Thyroid gland (tissue), 4 donors: ENCODE data around the gene ACADM.

Experiments
- CTCF ChIP-seq, 6 experiments: fragments of 200-600 bp in 3 of 6; fragments of 450-650 bp in 3 of 6; sonication (generic) in 3 of 6; IDR thresholded peaks; one replicate each; pipeline ENCODE4 v1.5.1; 2016 to 2019; ENCODE audit warnings: antibody characterized with exemption in 6 of 6, mild to moderate bottlenecking in 2 of 6, inconsistent platforms in 1 of 6, moderate library complexity in 1 of 6
- POLR2A ChIP-seq, 2 donors: fragments of 450-650 bp; IDR thresholded peaks; one replicate each; pipeline ENCODE4 v1.6.1; 2017; ENCODE audit warnings: antibody characterized with exemption in 2 of 2, mild to moderate bottlenecking in 2 of 2, moderate library complexity in 1 of 2

GRCh38 chr1:75768016-75768415 lies 43.5 kb downstream of the ACADM start:
- TF ChIP-seq CTCF (IDR thresholded peaks at IDR 0.05) (no peak), POLR2A (IDR thresholded peaks at IDR 0.05) (no peak)
